Heart right ventricle (tissue), 16 donors: ENCODE measurements around the gene QRFP. TPM values are rescaled to one million over a fixed set of nuclear protein-coding genes. Genes with fewer than 3 reads are reported as not detected.

Experiments
- ATAC-seq, 8 donors: fragments of 200-7000 bp; cut with Tn5 transposase; one replicate each; pipeline ENCODE4 v1.9.1; 2020; ENCODE audit warnings: mild to moderate bottlenecking in 8 of 8, moderate library complexity in 8 of 8, moderate number of reproducible peaks in 1 of 8
- DNase-seq, 2 donors: peaks; one replicate each; pipeline ENCODE4 v3.0.0-alpha.2; 2020
- H3K27ac ChIP-seq, 10 donors: fragments of 200-600 bp; sonication (generic) in 2 of 10; one replicate each; pipeline versions ENCODE4 v1.5.0 to v1.8.0; 2020 to 2022; ENCODE audit warnings: mild to moderate bottlenecking in 3 of 10
- H3K27me3 ChIP-seq, 7 donors: fragments of 200-600 bp; one replicate each; pipeline ENCODE4 v1.8.0; 2021 to 2022; ENCODE audit warnings: mild to moderate bottlenecking in 2 of 7
- H3K36me3 ChIP-seq, 9 donors: fragments of 200-600 bp; sonication (generic) in 1 of 9; one replicate each; pipeline versions ENCODE4 v1.5.0 to v1.8.0; 2020 to 2022; ENCODE audit warnings: mild to moderate bottlenecking in 2 of 9
- H3K4me1 ChIP-seq, 9 donors: fragments of 200-600 bp; sonication (generic) in 1 of 9; one replicate each; pipeline versions ENCODE4 v1.5.0 to v1.8.0; 2020 to 2022; ENCODE audit warnings: mild to moderate bottlenecking in 4 of 9
- H3K4me3 ChIP-seq, 10 donors: fragments of 200-600 bp; sonication (generic) in 2 of 10; one replicate each; pipeline versions ENCODE4 v1.5.0 to v1.8.0; 2020 to 2022; ENCODE audit warnings: mild to moderate bottlenecking in 7 of 10, moderate library complexity in 2 of 10
- H3K9me3 ChIP-seq, 11 donors: fragments of 200-600 bp in 10 of 11; sonication (generic) in 2 of 11; one replicate each; pipeline versions ENCODE4 v1.5.0 to v1.8.0; 2013 to 2022; ENCODE audit warnings: mild to moderate bottlenecking in 2 of 11, control low read depth in 1 of 11, moderate library complexity in 1 of 11
- CTCF ChIP-seq, 9 donors: fragments of 200-600 bp; sonication (generic) in 2 of 9; IDR thresholded peaks; one replicate each; pipeline versions ENCODE4 v1.5.0 to v1.8.0; 2021 to 2022; ENCODE audit warnings: antibody characterized with exemption in 9 of 9, mild to moderate bottlenecking in 5 of 9, moderate library complexity in 1 of 9
- WGBS, 2 donors: extraction: QIAGEN DNeasy Blood & Tissue Kit; methylation state at CpG; one replicate each; pipeline ENCODE4 v1.1.7; 2013; ENCODE audit warnings: inconsistent platforms in 1 of 2; 5-methylcytosine and 5-hydroxymethylcytosine counted together
- intact Hi-C, 10 donors: fragments of 100-400 bp; cut with DNase I; formaldehyde crosslinking; loops; one replicate each; pipeline versions ENCODE4 v1.11.1 to v1.14.2; 2022
- polyA plus RNA-seq, 2 donors: library from polyadenylated mRNA; stranded (reverse); fragments of 200-250 nt; gene quantifications; one replicate each; pipeline ENCODE4 v1.2.3, GENCODE V29; 2013
- total RNA-seq, 10 donors: library from RNA; stranded (reverse); fragmentation: NEBNext Ultra II Directional in 3 of 10; extraction: Animal tissue kit (Norgen Biotek cat#: 25700) in 3 of 10; gene quantifications; one replicate each; pipeline versions ENCODE4 v1.2.1 to v1.2.4, GENCODE V29; 2021 to 2023
- donor health status: Arrhythmogenic right ventricular cardiomyopathy.
- donor health status: ischemic (EF 13 %, LVEDD 7.1; RV severe dilation, severe dysfunction).
- donor health status: healthy with polysubstance abuse.
- donor health status: DM: no; HTN: yes; CAD: no.
- donor health status: DM: no; HTN: no; CAD: no.
- donor health status: ischemic (EF 25% LVEDD 6.9; RV normal size, moderate dysfunction).
- donor health status: ischemic (EF 25% LVEDD 5.7; RV mildly dilated, moderate dysfunction).
- donor health status: healthy.
- donor health status: DM: yes; HTN: yes; CAD: no.
- donor health status: Ischemic cardiomyopathy.
- donor health status: ischemic (EF 35%, LVEDD 5.7; RV mildly dilated, moderate dysfunction).
- donor health status: nonischemic (EF 11% LVEDD 7.7; RV severe dilation, severe dysfunction).
- donor health status: DM: yes; HTN: yes; CAD: no.
- donor health status: PGD.
- donor health status: ischemic (EF 29% LVEDD 5.4; RV normal size, mild dysfunction).
- donor health status: nonischemic (EF 23%, LVEDD 6.1; RV moderate dilation, normal function).

QRFP gene
- total and polyA plus RNA-seq, 12 donors: 0.06 TPM; not detected in 11

- Histone ChIP-seq H3K4me3 (no peak overlapping the region), H3K27ac (no peak overlapping the region), H3K27me3 (peaks cover 0 to 47% (median 26%) of the 10 kb centered on the region in 7 donors), H3K36me3 (no peaks in the 10 kb centered on the region), H3K9me3 (no peaks in the 10 kb centered on the region), H3K4me1 (peaks cover 0 to 12% (median 0%) of the 10 kb centered on the region in 9 donors)
- DNase-seq (no peak), ATAC-seq (no peak)
- 81 to 88% methylated on average over 19 of the region's 19 CpGs for WGBS, 2 donors
- intact Hi-C loops: no loop called here
- TF ChIP-seq CTCF (IDR thresholded peaks at IDR 0.05): no peak
Measured at GRCh38 chr9:130925050-130925678, 28.6 kb upstream of the QRFP start.

GRCh38 chr9:130924448-130924788, 27.8 kb upstream of the QRFP start:
- H3K4me3 ChIP-seq: no peak overlapping the region
- no peak for TF ChIP-seq CTCF (IDR thresholded peaks at IDR 0.05)
- H3K9me3 ChIP-seq: no peaks in the 10 kb centered on the region
- H3K36me3 ChIP-seq: no peaks in the 10 kb centered on the region
- H3K27me3 ChIP-seq: peaks cover 0 to 46% (median 29%) of the 10 kb centered on the region in 7 donors
- H3K4me1 ChIP-seq: peaks cover 0 to 12% (median 0%) of the 10 kb centered on the region in 9 donors
- DNase-seq (no peak), ATAC-seq (no peak)
- 83 to 85% methylated on average over 10 of the region's 10 CpGs for WGBS, 2 donors
- intact Hi-C loops: no loop called here
- no peak overlapping the region for H3K27ac ChIP-seq

- TF ChIP-seq CTCF (IDR thresholded peaks at IDR 0.05): no peak
- Histone ChIP-seq H3K27ac (no peak overlapping the region), H3K4me3 (no peak overlapping the region), H3K36me3 (no peaks in the 10 kb centered on the region), H3K9me3 (no peaks in the 10 kb centered on the region), H3K27me3 (peaks cover 0 to 49% (median 29%) of the 10 kb centered on the region in 7 donors), H3K4me1 (peaks cover 0 to 8% (median 0%) of the 10 kb centered on the region in 9 donors)
- ATAC-seq: no peak
- intact Hi-C loops: no loop called here
- no peak for DNase-seq
- 80 to 92% methylated on average over 42 of the region's 42 CpGs for WGBS, 2 donors
Measured at GRCh38 chr9:130923611-130924447, 27.2 kb upstream of the QRFP start.

DNA sequence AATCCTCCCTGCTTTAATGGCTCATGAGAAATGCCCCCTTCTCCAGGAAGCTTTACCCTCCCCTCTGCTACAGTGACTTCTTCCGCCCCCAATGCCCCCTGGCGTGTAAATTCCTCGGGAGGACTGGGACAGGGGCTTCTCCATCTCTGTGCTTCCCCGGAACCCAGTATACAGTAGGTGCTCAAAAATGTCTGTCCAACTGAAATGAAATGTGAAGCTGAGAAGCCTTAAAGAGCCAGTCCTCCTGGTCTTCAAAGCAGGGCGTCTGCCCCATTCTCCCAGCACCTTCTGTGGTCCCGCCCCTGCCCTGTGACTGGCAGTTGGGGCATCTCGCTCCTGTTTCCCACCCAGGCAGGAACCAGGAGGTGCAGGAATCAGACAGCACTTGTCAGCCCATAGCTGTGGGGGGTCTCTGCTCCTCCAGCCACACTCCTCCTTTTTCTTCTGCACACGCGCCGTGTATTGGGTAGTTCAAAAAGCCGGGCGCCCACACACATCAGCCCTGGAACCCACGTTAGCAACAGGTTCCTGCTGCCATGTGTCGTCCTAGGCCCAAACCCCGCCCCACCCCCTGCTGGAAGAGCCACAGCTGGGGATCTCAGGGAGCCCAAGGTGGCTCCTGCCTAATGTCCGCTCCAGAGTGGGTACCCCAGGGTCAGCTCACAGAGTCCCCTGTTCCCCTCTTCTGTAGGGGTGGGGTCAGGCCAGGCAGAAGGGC, 26.4 kb upstream of the QRFP start:
- Histone ChIP-seq H3K27ac (no peak overlapping the region), H3K36me3 (no peaks in the 10 kb centered on the region), H3K9me3 (no peaks in the 10 kb centered on the region), H3K4me3 (no peak overlapping the region), H3K4me1 (peaks cover 0 to under 1% (median 0%) of the 10 kb centered on the region in 9 donors), H3K27me3 (peaks cover 0 to 57% (median 33%) of the 10 kb centered on the region in 7 donors)
- ATAC-seq (no peak), DNase-seq (no peak)
- intact Hi-C loops: no loop called here
- no peak for TF ChIP-seq CTCF (IDR thresholded peaks at IDR 0.05)
- WGBS, 2 donors: 78 to 82% methylated on average over 16 of the region's 16 CpGs
